GM12873 (cell line): ENCODE measurements around the gene RFX3.

Experiments
- CTCF ChIP-seq: IDR thresholded peaks from 2 replicates; pipeline ENCODE4 v1.5.1; 2012; ENCODE audit warnings: low read depth, mild to moderate bottlenecking, moderate library complexity, low read length, control low read depth; ENCODE audit not compliant: insufficient read depth; ENCODE audit errors: missing control alignments

Gene RFX3

GRCh38 chr9:3409453-3409852 is 116.3 kb downstream of the RFX3 start:
- TF ChIP-seq CTCF = no peak

GRCh38 chr9:3403315-3403714 is 122.5 kb downstream of the RFX3 start:
- no peak for TF ChIP-seq CTCF

GRCh38 chr9:3401221-3401954 is 124.4 kb downstream of the RFX3 start:
- TF ChIP-seq CTCF = no peak

GRCh38 chr9:3398232-3398648 is 127.6 kb downstream of the RFX3 start:
- no peak for TF ChIP-seq CTCF

GRCh38 chr9:3397766-3398165 is 128.0 kb downstream of the RFX3 start:
- no peak for TF ChIP-seq CTCF

GRCh38 chr9:3391414-3391813 is 134.4 kb downstream of the RFX3 start:
- no peak for TF ChIP-seq CTCF

- no peak for TF ChIP-seq CTCF
These were observed 139.0 kb downstream of the RFX3 start for GRCh38 chr9:3386753-3387152.
